WI38 (cell line): Measurements from ENCODE around the gene FAM117A.

ENCODE experiments used
- H3K4me3 ChIP-seq: 2 replicates; pipeline ENCODE4 v1.5.1; 2011; ENCODE audit warnings: low read depth, mild to moderate bottlenecking, control low read depth, low read length
- TF ChIP-seq, protein P1 (sequence below): IDR thresholded peaks from 2 replicates; pipeline ENCODE4 v1.5.1; 2012; ENCODE audit warnings: low read depth, mild to moderate bottlenecking, control low read depth, low read length

Gene FAM117A

GRCh38 chr17:49788478-49789242 is 24.7 kb upstream of the FAM117A start, which contains the start of gene KAT7:
TSS of gene KAT7 (plus strand) at chr17:49788681. CDS start at chr17:49788835, 154 bp downstream.
- TF ChIP-seq, protein P1, sequence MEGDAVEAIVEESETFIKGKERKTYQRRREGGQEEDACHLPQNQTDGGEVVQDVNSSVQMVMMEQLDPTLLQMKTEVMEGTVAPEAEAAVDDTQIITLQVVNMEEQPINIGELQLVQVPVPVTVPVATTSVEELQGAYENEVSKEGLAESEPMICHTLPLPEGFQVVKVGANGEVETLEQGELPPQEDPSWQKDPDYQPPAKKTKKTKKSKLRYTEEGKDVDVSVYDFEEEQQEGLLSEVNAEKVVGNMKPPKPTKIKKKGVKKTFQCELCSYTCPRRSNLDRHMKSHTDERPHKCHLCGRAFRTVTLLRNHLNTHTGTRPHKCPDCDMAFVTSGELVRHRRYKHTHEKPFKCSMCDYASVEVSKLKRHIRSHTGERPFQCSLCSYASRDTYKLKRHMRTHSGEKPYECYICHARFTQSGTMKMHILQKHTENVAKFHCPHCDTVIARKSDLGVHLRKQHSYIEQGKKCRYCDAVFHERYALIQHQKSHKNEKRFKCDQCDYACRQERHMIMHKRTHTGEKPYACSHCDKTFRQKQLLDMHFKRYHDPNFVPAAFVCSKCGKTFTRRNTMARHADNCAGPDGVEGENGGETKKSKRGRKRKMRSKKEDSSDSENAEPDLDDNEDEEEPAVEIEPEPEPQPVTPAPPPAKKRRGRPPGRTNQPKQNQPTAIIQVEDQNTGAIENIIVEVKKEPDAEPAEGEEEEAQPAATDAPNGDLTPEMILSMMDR = no peak
- peak within 1 kb of the TSS; percentile 100 for H3K4me3 ChIP-seq

DNA sequence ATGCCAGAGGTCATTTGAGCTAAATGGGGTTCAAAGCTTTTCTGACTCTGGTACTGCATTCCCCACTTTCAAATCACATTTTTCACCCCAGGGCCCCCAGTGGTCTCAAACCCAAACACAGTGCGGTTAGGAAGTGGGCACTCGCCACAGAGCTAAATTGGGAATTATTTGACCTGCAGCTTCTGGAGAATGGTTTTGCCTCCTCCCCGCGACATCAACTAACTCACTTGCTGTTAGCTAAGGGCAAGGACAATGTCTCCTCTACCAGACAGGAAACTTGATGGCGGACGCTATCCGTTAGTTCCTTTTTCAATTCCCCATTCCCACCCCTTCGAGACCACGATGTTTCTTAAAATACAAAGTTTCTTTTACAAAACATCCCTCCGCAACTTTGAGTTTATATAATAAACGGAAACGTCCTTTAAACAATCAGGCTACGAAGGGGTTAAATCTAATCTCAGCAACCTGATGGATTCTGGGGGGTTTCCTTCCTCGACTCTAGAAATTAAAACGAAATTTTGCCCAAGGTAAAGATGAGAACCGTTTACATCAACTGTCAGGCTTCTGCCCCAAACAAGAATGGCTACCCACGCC is 24.1 kb upstream of the FAM117A start:
- TF ChIP-seq, protein P1 = no peak
- H3K4me3 ChIP-seq = peak overlapping the region; percentile 100

DNA sequence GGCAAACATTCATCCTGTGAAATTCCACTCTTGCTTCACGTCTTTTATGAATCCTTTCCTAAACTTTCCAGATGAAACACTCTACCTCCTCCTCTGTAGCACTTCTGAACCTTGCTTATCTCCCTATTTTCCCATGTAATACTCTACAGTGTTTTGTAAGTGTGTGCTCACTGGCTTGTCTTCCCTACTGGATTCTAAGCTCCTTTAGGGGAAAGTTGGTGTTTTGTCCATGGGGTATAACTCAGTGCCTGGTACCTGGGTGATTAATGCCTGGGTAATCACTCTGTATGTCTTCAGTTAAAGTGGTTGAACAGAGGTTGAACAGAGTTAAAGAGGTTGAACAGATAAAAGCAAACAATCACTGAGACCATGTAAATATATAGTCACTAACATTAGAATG is 20.7 kb upstream of the FAM117A start:
- H3K4me3 ChIP-seq = no peak overlapping the region
- TF ChIP-seq, protein P1 = no peak

DNA sequence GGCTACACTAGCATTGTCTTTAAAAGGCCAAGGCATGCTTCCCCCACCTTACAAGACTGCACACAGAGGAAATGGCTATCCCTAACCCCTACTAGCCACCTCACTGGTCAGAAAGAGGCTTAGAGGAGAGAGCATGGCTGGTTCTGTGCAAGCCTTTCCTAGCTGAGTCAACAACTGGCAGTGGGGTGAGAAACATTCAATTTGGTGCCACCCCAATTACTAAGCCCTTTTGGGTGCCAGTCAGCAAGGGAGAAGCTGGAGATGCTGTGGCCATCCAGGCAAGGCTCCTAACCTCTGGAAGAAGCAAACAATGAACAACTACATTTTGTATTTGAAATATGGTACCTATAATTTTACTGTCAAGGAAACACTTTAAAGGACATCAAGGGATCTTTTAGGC is 19.9 kb upstream of the FAM117A start:
- TF ChIP-seq, protein P1 = no peak
- H3K4me3 ChIP-seq = no peak overlapping the region

DNA sequence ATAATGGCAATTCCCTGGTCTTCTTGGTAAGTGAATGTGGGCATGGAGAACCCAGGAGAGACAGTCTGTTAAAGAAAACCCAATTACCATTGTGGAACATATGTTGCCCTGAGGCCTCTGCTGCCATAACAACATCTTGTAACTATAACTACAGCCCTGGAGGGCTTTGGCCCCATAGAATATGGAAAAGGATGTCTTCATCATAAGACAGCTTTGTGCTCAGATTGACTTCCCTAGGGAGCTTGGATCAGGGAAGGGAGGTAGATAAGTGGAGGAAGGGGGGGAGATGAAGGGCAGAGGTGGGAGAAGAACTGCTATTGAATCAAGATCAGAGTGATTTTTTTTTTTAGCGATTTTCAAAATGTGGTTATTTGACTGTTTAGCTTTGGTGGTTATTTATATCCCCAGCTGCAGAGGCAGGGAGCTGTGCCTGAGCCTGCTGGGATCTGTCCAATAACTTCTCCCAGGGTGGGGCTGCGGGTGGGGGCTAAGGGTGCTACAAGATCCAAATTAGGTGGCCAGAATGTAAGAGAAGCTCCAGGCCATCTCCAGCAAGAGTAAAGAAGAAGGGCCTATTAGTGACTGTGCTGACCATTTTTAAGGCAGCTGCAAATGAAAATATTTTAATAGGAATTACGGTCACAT is 19.3 kb upstream of the FAM117A start:
- H3K4me3 ChIP-seq = no peak overlapping the region
- TF ChIP-seq, protein P1 = no peak

GRCh38 chr17:49779739-49780231 is 15.9 kb upstream of the FAM117A start:
- TF ChIP-seq, protein P1 = peak; percentile 36; the same call in 1 of the 2 replicates
- no peak overlapping the region for H3K4me3 ChIP-seq
